ENCODE measurements around the gene DYRK3. TPM values are rescaled to one million over a fixed set of nuclear protein-coding genes. Genes with fewer than 3 reads are reported as not detected.

The DYRK3 gene
- total and polyA plus RNA-seq, 9 of the 15 experiments (the other 6 are each of a cell fraction or from before 2014, with no cell fraction given), result 4.5 to 33.7 (median 25.7) TPM

DNA sequence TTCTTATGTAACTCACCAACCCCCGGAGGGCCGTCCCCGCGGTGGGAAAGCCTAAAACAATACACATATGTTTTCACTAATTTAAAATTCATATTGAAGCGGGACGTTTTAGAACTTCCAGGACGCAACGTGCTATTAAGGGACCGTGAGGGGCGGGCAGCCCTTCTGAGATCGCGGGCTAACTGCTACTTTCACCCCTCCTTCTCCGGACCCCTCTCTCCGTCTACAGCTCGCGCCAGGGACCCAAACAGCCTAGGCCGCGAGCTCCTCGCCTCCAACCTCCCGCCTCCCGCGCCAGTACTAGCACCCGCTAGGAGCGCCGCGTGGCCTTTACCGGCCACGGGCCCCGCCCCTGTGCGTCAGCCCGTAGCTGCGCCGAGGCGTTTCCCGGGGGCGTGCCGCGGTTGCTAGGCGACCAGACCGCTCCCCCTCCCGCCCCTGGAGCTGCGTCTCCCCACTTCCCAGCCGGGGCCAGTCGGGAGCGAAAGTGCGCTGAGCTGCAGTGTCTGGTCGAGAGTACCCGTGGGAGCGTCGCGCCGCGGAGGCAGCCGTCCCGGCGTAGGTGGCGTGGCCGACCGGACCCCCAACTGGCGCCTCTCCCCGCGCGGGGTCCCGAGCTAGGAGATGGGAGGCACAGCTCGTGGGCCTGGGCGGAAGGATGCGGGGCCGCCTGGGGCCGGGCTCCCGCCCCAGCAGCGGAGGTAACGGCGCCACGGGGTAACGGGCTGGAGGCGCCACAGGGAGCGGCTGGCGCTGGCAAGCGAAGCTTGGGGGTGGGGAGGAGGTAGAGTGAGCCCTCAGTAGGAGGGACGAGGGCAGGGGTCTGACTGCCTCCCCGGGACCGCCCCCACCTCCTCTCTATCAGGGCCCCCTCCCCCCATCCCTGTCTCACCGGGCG, at the start of gene DYRK3 (continued):
- TF ChIP-seq, protein P1, sequence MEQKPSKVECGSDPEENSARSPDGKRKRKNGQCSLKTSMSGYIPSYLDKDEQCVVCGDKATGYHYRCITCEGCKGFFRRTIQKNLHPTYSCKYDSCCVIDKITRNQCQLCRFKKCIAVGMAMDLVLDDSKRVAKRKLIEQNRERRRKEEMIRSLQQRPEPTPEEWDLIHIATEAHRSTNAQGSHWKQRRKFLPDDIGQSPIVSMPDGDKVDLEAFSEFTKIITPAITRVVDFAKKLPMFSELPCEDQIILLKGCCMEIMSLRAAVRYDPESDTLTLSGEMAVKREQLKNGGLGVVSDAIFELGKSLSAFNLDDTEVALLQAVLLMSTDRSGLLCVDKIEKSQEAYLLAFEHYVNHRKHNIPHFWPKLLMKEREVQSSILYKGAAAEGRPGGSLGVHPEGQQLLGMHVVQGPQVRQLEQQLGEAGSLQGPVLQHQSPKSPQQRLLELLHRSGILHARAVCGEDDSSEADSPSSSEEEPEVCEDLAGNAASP (IDR thresholded peaks at IDR 0.05), result no peak
- TF ChIP-seq MCM7 (IDR thresholded peaks at IDR 0.05), result no peak
- TF ChIP-seq, protein P2, sequence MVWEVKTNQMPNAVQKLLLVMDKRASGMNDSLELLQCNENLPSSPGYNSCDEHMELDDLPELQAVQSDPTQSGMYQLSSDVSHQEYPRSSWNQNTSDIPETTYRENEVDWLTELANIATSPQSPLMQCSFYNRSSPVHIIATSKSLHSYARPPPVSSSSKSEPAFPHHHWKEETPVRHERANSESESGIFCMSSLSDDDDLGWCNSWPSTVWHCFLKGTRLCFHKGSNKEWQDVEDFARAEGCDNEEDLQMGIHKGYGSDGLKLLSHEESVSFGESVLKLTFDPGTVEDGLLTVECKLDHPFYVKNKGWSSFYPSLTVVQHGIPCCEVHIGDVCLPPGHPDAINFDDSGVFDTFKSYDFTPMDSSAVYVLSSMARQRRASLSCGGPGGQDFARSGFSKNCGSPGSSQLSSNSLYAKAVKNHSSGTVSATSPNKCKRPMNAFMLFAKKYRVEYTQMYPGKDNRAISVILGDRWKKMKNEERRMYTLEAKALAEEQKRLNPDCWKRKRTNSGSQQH (CRISPR knock-in tag; IDR thresholded peaks at IDR 0.05), result no peak
- TF ChIP-seq GTF2E2 (tag; IDR thresholded peaks at IDR 0.05), result 0 out of 2 replicates have a peak, but pooled peaks have one; percentile 13
- TF ChIP-seq XRCC5 (IDR thresholded peaks at IDR 0.05; ENCODE audit: low read depth, low read length), result 0 out of 2 replicates have a peak, but pooled peaks have one; percentile 34
- TF ChIP-seq, protein P3, sequence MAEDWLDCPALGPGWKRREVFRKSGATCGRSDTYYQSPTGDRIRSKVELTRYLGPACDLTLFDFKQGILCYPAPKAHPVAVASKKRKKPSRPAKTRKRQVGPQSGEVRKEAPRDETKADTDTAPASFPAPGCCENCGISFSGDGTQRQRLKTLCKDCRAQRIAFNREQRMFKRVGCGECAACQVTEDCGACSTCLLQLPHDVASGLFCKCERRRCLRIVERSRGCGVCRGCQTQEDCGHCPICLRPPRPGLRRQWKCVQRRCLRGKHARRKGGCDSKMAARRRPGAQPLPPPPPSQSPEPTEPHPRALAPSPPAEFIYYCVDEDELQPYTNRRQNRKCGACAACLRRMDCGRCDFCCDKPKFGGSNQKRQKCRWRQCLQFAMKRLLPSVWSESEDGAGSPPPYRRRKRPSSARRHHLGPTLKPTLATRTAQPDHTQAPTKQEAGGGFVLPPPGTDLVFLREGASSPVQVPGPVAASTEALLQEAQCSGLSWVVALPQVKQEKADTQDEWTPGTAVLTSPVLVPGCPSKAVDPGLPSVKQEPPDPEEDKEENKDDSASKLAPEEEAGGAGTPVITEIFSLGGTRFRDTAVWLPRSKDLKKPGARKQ (CRISPR knock-in tag; IDR thresholded peaks at IDR 0.05), result no peak
- TF ChIP-seq GTF2A2 (tag; IDR thresholded peaks at IDR 0.05), result no peak
- peak; percentile 99 for TF ChIP-seq RFX1 (IDR thresholded peaks at IDR 0.05)
- no peak for TF ChIP-seq WHSC1 (IDR thresholded peaks at IDR 0.05; ENCODE audit: low read length)
- TF ChIP-seq, protein P4, sequence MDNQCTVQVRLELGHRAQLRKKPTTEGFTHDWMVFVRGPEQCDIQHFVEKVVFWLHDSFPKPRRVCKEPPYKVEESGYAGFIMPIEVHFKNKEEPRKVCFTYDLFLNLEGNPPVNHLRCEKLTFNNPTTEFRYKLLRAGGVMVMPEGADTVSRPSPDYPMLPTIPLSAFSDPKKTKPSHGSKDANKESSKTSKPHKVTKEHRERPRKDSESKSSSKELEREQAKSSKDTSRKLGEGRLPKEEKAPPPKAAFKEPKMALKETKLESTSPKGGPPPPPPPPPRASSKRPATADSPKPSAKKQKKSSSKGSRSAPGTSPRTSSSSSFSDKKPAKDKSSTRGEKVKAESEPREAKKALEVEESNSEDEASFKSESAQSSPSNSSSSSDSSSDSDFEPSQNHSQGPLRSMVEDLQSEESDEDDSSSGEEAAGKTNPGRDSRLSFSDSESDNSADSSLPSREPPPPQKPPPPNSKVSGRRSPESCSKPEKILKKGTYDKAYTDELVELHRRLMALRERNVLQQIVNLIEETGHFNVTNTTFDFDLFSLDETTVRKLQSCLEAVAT (IDR thresholded peaks at IDR 0.05), result peak in 1 of 2 experiments; percentile 6; a peak in 1 of 4 replicates
- TF ChIP-seq SMARCE1 (IDR thresholded peaks at IDR 0.05), result 0 out of 2 replicates have a peak, but pooled peaks have one; percentile 58
- TF ChIP-seq, protein P5, sequence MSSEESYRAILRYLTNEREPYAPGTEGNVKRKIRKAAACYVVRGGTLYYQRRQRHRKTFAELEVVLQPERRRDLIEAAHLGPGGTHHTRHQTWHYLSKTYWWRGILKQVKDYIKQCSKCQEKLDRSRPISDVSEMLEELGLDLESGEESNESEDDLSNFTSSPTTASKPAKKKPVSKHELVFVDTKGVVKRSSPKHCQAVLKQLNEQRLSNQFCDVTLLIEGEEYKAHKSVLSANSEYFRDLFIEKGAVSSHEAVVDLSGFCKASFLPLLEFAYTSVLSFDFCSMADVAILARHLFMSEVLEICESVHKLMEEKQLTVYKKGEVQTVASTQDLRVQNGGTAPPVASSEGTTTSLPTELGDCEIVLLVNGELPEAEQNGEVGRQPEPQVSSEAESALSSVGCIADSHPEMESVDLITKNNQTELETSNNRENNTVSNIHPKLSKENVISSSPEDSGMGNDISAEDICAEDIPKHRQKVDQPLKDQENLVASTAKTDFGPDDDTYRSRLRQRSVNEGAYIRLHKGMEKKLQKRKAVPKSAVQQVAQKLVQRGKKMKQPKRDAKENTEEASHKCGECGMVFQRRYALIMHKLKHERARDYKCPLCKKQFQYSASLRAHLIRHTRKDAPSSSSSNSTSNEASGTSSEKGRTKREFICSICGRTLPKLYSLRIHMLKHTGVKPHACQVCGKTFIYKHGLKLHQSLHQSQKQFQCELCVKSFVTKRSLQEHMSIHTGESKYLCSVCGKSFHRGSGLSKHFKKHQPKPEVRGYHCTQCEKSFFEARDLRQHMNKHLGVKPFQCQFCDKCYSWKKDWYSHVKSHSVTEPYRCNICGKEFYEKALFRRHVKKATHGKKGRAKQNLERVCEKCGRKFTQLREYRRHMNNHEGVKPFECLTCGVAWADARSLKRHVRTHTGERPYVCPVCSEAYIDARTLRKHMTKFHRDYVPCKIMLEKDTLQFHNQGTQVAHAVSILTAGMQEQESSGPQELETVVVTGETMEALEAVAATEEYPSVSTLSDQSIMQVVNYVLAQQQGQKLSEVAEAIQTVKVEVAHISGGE (CRISPR knock-in tag; IDR thresholded peaks at IDR 0.05), result peak in 1 of 3 experiments; percentile 60; a peak in 2 of 6 replicates
